GM21390 (cell line): ENCODE measurements around the gene TMTC2.
"Not testable (repeated sequence)": the region's sequence is repeated elsewhere in the genome, so short reads cannot be mapped to it uniquely, and the experiment has no call there.

Source experiments
- ATAC-seq: cut with Tn5 transposase; IDR thresholded peaks from one replicate; pipeline ENCODE4 v1.9.1; 2021; ENCODE audit not compliant: unreplicated experiment

The TMTC2 gene

DNA sequence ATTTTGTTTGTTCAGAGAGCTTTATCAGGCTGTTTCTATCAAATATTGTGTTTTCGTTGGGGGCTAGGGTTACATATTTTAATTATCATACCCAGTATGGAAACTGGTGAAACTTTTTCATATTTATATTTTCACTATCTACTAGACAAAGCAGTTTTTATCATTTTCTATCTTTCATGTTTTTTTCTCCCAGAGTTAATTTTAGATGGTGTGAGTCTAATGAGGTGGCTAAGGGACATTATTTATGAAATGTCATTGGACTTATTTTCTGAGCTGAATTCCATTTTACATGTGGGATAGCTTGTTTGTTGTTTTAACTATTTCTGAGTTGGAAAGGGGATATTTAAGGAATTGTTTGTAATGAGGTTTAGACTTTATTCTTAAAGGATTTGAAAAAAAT, 100.3 kb downstream of the TMTC2 start:
- ATAC-seq = no peak

DNA sequence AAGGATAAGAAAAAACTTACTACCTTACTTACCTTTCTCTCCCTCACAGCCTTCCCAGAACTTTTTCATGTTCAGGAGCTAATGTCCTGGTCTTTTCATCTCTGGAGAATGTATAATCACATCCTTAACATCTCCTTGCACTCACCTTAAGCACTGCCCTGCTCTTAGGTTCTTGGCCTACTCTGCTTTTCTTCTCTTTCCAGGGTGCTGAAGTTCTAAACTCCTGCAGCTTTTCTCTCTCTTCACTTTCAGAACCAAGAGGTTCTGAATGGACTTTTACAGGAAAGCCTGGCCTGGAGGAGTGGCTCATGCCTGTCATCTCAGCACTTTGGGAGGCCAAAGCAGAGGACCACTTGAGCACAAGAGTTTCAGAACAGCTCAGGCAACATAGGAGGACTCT, 101.9 kb downstream of the TMTC2 start:
- no peak for ATAC-seq

DNA sequence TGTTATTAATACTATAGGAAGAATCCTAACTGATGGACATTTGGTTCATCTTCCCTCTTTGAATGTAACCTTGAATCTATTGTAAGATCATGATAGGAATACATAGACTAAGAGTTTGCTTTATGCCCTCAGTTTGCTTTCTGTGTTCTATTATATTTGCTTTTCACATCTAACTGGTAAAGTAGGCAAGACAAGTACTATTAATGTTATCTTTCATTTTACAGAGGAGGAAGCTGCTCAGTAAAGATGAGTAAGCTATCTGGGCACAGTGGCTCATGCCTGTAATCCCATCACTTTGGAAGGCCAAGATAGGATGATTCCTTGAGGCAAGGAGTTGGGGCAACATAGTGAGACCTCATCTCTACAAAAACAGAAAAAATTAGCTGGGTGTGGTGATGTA, 103.0 kb downstream of the TMTC2 start:
- no peak for ATAC-seq

DNA sequence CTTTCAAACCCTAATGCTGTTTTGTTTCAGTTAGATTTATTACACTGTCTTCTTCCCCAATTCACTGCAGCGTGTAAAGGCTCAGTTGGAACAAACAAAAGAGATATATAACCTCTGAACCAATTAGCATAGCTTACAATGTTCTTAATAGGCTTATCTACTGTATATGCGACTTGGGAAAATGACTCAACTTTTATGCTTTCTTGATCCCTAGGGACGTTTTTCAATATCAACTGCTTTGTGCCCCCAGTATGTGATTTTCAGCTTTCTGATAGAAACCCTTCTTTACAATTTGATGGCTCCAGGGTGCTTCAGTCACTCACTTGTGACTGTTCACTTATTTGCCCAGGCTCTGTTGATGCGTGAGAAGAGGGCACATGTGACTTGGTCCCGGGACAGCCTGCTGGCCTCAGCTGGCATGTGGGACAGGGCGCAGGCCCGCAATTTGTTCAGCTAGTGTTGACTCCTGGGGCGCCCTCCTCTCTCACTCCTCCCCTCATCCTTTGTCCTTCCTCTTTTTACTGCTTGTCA, 107.1 kb downstream of the TMTC2 start:
- ATAC-seq = no peak

DNA sequence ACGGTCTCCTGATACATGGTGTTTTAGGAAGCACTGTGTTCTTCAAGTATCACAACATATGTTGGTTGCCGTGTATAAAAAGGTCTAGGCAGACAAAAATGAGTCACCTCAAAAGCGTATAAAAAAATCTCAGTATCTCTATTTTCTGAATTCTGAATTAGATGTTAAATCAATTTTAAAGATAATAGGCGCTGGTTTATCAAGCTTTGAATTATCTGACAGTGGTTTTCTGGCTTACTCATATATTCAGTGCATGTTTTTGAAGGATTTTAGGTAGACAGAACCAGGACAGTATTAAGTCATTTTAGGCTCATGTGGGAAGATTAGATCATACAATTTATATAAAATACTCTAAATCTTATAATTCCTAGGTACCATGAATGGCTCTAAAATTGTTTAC, 110.8 kb downstream of the TMTC2 start:
- no peak for ATAC-seq

DNA sequence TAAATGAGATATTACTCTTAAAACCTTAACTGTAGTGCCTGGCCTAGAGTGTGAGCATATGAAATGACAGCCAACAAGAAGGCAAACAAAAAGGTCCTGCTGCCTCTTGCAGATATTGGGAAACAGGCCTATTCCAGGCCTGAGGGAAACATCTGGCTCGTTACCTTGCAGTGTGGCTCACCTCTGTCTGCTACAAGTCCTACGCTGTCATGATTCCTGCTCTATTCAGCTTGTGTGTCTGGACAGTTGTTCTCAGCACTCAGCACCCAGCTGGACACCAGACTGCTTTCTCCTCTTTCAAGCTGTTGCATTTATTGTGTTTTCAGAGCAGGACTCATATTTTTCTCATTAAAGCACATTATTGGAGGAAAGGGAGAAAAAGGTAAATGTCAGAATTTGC, 113.5 kb downstream of the TMTC2 start:
- no peak for ATAC-seq

DNA sequence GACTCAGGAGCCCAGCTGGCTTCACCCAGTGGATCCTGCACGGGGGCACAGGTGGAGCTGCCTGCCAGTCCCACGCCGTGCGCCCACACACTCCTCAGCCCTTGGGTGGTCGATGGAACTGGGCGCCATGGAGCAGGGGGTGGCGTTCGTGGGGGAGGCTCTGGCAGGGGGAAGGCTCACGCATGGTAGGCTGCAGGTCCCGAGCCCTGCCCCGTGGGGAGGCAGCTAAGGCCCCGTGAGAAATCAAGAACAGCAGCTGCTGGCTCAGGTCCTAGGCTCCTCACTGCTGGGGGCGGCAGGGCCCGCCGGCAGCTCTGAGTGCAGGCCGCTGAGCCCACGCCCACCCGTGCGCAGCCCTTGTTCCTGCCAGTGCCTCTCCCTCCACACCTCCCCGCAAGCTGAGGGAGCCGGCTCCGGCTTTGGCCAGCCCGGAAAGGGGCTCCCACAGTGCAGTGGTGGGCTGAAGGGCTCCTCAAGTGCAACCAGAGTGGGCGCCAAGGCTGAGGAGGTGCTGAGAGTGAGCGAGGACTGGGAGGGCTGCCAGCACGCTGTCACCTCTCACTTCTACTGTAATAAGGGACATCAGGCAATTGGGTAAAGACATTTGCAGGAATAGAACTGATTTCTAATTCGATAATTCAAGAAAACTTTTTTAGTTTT, 115.4 kb downstream of the TMTC2 start:
- no peak for ATAC-seq

DNA sequence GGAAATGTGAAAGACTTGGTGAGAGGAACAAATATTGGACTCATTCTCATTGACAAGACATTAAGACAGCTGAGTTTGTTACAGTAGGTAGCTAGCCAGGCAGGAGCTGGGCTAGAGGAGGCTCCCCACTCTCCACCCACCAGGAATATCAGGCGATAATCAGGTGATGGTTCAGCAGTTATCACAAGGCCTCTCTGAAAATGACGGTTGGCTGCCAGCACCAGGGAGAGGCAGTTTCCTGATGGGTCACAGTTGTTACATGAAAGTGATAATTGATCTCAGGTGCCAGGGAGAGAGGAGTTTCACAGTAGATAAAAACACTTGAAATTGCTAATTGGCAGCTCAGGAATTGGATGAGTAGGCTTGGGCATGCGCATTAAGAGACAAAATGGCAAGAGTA, 116.5 kb downstream of the TMTC2 start:
- no peak for ATAC-seq

DNA sequence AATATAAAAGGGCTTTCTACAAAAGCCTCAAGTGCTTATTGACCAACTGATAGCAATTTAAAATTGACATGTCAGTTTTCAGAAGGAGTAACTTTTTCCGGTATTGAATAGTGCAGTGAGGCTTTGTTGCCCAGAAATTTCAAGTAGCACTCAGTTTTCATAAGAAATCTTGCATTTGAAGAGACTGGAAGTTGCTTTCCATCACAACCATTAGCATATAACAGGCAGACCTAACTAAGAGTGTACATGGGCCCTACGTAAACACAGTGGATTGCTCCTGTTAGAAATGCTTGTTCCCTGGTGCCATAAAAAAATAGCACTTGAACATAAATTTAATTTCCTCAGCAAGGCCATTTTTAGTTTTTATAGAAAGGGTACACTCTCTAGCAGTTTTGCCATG, 117.9 kb downstream of the TMTC2 start:
- ATAC-seq = no peak

DNA sequence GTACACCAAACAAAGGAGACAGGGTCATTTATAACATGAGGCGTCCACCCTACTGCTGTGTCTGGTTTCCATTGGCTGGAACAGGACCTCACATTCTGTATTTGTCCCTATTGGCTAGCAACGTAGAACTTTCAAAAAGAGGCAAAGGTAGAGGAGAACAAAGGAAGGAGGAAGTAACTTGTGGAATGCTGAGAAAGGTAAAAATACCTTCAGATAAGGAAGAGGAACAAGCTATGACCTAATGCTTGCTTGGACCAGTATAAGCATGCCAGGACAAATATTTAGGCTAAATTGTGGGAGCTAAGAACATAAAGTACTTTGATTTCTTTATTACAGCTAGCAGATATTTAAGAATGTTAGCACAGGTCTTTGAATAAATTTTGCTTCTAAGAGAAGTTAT, 118.3 kb downstream of the TMTC2 start:
- ATAC-seq = not testable (repeated sequence)

DNA sequence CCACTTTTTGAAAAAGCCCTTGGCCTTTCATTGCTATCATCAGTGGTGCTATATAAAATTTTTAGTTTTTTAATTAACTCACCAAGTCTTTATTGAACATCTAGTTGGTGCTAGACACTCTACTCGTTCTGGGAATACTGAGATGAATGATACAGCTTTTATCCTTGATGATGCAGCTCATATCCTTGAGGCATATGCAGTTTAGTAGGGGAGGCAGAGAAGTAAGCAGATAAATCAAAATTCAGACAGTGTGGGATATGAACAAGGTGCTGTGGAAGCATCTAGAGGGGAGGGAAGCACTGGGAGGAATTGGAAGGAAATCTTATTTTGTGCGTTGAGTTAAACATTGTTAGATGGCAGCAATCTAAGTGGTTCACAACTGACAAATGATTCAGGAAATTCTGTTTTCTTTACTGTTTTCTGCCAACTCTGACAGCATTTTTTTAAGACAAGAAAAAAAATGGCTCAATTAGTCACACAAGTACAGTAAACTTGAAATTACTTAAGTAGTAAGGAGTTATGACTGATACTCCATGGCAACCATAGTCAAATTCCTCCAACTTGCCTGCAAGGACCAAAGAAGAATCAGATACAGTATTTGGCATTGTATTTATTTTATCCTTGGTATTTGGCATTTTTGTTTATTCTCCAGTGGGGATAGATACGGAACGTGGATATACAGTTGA, 119.2 kb downstream of the TMTC2 start:
- ATAC-seq = no peak

DNA sequence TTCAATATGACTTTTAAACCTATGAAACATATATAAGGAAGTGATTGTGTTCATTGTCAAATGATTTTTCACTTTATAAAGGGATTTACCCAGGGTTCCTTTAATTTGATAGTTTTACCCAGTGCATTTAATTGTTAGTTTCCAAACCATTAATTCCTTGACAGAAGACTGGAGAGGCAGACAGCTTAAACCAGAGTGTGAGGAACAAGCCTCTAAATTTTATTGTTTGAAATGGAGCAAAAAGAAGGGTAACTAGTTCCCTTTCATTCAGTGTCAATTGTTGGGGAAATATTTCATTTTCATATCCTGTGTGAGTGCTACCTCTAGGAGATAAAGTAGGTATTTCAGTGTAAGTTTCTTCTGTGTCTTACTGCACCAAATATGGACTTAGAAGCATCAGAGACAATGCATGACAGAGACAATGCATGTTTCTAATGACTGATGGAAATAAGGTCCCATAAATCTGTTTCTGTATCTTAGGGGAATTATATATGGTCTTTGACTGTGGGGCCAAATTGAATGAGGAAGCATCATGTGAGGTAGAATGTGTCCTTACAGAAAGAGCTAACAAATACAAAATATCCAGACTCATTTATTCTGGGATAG, 120.5 kb downstream of the TMTC2 start:
- ATAC-seq = no peak

DNA sequence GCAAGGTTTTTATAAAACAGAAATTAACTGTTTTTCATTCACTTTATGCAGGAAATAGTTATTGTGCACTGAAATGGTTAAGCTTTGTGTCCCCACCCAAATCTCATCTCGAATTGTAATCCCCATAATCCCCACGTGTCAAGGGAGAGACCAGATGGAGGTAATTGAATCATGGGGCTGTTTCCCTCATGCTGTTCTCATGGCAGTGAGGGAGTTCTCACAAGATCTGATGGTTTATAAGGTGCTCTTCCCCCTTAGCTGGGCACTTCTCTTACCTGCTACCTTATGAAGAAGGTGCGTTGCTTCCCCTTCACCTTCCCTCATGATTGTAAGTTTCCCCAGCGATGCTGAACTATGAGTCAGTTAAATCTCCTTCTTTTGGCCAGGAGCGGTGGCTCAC, 123.9 kb downstream of the TMTC2 start:
- no peak for ATAC-seq

DNA sequence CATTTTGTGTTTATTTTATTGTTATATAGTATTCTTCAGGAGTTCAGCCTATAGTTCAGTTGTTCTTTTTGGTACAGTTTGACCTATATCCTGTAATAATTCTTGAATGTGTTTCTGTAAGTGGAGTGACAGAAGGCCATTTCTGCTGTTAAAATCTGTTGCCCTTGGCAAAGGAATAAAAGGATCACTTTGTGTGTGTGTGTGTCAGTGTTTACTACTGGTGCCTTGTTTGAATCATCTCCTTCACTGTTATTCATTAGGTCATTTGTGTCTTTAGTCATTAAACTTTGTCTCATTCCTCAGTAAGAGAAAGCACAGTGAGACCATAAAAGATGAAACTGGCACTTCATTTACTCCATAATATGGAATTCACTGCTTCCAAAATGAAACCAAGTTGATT, 130.7 kb downstream of the TMTC2 start:
- no peak for ATAC-seq

DNA sequence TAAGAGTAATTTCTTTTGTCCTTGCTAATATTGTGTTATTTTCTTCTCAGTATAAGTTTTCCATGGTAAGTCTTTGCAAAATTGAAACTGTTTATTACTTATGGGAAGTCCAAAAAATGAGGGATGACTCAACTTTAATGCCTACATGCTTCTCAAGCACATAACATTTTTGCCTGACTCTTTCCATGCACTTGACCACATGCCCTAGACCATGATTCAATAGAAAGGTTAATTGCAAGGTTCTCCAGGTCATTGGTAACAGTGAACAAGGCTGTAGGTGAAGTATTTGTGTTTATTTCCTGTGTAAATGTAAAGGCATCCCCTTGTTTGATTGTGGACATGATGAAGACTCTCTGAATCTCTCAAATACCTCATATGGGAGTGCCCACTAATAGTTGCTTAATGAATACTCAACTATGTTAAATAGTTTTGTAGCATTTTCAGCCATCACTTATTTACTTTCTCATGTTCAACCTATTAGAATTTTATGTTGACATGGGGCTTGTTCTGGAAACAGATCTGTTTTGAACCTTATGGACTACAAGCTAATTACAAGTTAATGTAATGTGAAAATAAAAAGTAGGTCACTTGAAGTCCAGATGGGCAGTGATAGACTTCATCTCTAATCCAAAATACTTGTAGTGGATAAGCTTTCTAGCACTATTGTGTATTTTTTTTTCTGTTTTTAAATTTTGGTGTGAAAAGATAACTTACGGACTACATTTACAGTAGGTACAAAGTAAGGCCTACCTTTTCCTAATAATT, 131.7 kb downstream of the TMTC2 start:
- ATAC-seq = no peak

DNA sequence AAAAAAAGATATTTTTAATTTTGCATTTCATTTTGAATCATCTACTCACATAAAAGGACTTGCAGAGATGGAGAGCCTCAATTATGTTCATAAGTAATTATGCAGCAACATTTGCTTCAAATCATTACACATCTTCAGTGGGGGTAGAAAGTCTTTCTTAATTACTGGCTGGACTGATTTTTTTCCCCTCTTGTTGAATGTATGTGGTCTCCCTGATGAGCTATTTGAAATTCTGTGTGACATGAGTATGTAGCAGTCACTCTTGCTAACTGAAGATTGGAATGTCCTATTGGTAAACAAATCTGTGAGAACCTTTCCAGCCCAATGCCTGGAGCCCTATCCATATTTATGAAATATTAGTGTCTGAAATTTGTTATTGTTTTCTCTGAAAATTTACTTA, 139.8 kb downstream of the TMTC2 start:
- ATAC-seq = no peak

DNA sequence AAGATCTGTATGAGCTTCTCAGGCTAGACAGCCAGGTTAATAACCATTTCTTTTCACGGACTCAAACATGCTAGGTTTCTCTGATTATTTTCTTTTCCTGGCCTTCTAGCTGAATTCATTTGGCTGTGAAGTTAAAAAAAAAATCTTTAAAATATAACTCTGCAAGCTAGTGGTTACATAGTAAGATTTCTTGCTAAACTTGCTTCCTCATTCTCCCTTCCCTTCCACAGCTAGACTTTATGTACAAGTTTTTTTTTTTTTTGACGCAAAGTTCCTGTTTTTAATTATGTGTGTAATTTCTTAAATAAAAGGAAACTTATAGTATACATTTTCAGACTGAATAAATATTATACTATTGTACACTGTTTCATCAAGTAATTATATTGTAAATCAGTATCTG, 145.4 kb downstream of the TMTC2 start:
- ATAC-seq = no peak

DNA sequence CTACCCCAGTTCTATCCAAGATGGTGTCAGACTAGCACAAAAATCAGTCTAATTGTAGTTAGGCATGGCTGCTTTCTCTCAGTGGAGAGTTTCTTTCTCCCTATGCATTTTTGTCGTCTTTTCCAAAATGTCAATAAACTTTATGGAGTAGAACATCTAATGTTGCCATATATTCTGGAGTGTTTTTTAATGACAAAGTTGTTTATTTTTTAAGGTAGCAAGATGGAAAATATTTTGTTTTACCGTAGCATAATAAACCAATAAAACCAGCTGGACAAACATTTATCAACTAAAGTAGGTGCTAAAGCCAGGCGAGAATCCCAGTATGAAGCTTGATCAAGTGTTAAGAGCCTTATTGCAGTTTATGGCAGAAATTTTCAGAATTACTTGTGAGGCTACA, 146.3 kb downstream of the TMTC2 start:
- ATAC-seq = no peak

DNA sequence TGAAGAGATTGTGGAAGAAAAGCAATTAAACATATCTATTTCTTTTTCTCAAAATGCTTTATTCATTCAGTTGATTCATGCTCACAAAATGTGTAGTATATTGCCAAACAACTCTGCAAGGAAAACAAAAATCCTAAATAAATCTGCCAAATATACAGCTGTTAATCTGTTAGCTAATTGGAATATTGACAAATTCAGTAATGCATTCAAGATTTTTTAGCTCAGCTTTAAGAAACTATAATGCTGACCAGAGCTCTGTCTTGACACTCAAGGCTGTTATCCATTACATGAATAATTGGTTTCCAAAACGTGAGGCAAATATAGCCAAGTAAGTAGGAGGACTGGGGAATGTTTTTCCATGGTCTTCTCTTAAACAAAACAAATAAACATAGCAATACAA, 146.8 kb downstream of the TMTC2 start:
- no peak for ATAC-seq

DNA sequence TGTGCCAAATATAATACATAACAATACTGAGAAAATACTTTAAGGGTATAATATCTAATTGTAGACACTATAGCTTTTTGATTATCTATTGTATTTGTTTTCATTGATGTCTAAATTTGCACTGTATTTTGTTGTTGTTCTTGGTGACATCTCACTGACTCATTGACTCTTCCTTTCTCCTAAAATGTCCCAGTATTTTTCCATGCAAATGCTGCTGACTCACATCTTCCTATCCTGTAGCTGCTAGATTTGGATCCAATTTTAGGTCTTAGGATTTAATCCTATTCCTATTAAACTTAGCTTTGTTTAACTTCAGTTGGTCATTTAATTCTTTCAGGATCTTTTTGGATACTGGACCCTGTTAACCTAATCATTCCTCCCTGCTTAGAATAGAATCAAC, 148.5 kb downstream of the TMTC2 start:
- no peak for ATAC-seq

DNA sequence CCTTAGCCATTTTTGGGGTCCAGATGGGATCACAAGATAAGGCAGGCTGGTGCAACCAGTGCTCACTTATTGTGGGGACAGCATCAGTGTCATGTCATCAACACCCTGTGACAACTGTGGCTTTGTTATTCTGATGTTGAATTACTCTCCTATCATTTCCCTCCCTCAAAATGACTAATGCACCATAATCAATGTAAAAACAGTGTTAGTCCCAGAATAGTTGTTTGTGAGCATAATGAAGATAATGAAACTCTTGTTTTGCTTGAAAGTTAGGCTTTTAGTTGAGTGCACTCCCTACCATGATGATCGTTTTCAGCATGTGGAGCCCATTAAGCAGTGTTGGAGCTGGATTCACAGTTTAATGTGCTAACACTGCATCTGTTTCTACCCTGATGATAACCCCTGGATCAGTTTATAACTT, 151.4 kb downstream of the TMTC2 start:
- ATAC-seq = no peak

DNA sequence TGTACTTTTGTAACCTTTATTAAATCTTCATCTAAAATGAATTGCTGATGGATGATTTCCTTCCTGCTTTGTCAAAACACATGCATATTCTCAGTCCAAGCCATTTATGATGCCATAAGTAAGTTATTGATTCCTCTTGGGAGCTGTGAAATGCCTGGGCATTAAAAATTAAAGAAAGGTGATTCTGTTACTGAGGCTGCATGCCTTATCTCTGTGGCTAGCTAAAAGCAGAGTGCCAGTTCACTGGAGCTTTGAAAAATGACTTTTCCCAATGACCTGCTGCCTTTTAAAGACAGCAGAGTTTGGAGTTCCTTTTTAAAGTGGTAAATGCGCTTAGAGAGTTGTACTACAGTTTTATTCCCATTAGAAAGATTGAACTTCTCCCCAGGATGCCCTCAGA, 152.1 kb downstream of the TMTC2 start:
- ATAC-seq = no peak
